HUDEP-2 (cell line): ENCODE data around the gene MAMSTR.

Source experiments
- DNase-seq, 76 experiments: peaks; one replicate each; lab custom pipeline; 2025; ENCODE audit not compliant: unreplicated experiment in 76 of 76; lab: John Stamatoyannopoulos, UW

MAMSTR gene, protein sequence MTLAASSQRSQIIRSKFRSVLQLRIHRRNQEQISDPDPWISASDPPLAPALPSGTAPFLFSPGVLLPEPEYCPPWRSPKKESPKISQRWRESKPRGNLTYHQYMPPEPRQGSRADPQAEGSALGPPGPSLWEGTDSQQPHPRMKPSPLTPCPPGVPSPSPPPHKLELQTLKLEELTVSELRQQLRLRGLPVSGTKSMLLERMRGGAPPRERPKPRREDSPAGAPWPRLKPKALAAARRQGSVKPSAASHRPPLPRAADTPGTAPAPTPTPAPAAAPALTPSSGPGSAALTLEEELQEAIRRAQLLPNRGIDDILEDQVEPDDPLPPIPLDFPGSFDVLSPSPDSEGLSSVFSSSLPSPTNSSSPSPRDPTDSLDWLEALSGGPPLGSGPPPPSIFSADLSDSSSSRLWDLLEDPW

GRCh38 chr19:48719263-48720171 lies at the start of gene MAMSTR:
Gene MAMSTR (minus strand): TSS chr19:48719725. CDS start chr19:48719031, 694 bp downstream.
- no peak for DNase-seq

DNA sequence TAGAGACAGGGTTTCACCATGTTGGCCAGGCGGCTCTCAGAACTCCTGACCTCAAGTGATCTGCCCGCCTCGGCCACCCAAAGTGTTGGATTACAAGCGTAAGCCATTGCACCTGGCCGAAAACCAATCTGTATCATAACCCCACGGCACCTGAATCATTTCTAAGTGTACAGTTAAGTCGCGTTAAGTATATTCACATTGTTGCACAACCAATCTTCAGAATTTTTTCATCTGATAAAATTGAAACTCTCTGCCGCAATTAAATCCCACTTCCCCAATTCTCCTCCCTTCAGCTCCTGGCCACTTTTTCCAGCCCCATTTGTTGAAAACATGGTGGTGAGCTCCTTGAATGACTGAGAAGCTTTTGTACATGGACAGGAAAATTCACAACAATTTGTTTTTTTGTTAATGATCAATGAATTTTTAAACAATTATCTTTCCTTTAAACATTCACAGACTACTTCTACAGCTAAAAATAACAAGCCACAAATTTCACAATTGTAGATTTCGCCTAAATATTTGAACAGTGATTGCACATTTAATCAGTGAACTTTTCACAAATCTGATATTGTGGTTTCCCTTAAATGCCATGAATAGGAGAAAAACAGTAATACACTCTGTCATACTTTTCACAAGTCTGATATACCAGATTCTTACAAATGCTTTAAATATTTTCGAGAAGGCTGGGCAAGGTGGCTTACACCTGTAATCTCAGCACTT lies 49.6 kb upstream of the MAMSTR start:
- DNase-seq: no peak

DNA sequence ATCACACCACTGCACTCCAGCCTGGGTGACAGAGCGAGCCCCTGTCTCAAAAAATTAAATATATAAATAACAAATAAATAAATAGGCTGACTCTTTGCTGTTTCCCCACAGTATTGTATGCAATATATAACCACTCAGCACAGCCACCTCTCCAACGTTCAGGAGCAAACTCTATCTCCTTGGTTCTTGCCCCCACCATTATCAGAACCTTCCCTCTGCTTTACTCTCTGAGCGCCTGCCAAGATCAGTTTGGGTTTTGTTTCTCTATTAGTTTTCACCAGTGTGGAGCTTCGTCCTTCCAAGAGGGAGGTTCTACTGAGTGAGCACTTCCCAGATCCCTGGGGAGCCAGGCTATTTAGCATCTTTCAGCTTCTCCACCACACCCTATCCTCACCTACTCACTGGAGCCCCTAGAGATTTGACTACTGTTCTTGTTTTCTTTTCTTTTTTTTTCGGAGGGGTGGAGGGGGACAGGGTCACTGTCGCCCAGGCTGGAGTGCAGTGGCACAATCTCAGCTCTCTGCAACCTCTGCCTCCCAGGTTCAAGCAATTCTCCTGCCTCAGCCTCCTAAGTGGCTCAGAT lies 48.7 kb upstream of the MAMSTR start:
- DNase-seq: peak in 51 of 76 experiments; percentile 14 to 82 (median 45)

- DNase-seq: peak in 66 of 76 experiments; percentile 38 to 90 (median 71)
Measured at GRCh38 chr19:48765816-48766215, 46.3 kb upstream of the MAMSTR start.

DNA sequence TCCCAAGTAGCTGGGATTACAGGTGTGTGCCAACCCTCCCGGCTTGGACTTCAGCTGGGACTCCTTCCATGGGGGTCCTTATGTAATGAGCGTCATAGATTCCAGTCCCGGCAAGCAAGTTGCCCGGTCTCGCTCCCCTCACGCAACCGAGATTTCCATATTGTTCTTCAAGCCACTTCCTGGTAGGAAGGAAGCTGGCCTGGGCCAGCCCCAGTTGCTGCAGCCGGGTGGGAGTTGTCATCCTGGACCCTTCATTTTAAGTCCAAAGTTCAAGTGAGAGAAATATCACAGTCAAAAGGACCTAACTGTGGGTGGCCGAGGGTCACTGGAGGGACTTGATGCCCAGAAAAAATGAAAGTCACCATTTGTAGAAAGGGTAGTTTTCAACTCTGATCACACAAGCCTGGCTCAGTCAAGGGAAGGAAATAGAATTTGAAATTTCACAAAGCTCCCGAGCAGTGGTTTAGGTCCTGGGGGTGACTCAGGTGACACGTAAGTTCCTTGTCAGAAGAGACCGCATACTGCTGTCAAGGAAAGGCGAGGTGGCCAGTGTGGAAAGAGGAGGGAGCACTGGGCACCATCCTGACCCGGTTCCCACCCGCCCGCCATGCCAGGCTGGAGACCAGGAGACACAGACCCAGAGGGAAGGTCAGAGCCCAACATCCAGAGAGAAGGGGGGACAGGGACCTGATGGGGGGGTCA lies 41.1 kb upstream of the MAMSTR start:
- no peak for DNase-seq

DNA sequence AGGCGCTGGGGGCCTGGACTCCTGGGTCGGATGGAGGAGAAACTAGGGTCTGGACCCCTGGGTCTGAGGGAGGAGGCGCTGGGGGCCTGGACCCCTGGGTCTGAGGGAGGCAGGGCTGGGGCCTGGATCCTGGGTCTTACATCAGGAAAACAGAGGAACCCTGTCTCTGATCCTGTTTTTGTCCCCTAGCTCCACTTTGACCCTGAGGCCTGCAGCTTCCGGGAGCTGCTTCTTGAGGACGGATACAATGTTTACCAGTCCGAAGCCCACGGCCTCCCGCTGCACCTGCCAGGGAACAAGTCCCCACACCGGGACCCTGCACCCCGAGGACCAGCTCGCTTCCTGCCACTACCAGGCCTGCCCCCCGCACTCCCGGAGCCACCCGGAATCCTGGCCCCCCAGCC lies 38.2 kb upstream of the MAMSTR start:
- DNase-seq: no peak

DNA sequence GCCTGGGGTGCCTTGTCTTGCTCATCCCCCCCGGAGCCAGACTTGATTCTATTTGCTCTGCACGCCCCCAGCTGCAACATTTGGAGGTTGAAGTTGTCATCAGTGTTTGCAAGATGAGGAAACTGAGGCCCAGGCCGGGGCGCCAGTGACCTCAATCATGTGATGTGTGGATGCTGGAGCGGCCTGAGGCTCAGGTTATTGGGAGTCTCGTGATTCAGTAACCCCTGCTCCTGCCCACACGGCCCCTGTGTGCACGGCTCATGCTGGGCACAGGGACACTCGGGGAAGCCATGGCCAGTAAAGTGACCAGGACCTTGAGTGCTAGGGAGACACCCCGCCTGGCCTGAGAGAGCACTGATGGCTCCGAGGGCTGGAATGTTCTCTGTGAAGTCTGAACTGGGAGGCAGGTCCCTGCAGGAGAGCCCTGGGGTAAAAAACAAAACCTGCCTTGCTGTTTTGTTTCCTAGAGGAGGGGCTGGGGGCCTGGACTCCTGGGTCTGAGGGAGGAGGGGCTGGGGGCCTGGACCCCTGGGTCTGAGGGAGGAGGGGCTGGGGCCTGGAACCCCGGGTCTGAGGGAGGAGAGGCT lies 37.7 kb upstream of the MAMSTR start:
- DNase-seq: no peak

- DNase-seq: no peak
Measured at GRCh38 chr19:48756686-48757085, 37.2 kb upstream of the MAMSTR start.

DNA sequence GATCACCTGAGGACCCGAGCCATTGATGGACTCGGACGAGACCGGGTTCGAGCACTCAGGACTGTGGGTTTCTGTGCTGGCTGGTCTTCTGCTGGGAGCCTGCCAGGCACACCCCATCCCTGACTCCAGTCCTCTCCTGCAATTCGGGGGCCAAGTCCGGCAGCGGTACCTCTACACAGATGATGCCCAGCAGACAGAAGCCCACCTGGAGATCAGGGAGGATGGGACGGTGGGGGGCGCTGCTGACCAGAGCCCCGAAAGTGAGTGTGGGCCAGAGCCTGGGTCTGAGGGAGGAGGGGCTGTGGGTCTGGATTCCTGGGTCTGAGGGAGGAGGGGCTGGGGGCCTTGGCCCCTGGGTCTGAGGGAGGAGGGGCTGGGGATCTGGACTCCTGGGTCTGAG lies 36.7 kb upstream of the MAMSTR start:
- no peak for DNase-seq

DNA sequence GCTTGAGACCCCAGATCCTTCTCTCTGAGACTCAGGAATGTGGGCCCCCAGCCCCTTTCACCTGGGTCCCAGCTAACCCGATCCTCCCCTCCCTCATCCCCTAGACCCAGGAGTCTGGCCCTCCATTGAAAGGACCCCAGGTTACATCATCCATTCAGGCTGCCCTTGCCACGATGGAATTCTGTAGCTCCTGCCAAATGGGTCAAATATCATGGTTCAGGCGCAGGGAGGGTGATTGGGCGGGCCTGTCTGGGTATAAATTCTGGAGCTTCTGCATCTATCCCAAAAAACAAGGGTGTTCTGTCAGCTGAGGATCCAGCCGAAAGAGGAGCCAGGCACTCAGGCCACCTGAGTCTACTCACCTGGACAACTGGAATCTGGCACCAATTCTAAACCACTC lies 36.3 kb upstream of the MAMSTR start:
- DNase-seq: no peak

- peak in 16 of 76 experiments; percentile 13 to 45 (median 27) for DNase-seq
Measured at GRCh38 chr19:48755084-48755641, 35.6 kb upstream of the MAMSTR start, which contains the start of gene FGF21. Gene FGF21 (plus strand): TSS chr19:48755524. CDS start chr19:48756237, 713 bp downstream.

- peak in 64 of 76 experiments; percentile 17 to 85 (median 64) for DNase-seq
Measured at GRCh38 chr19:48752496-48753365, 33.2 kb upstream of the MAMSTR start, which contains the start of gene FUT1. Gene FUT1 (minus strand): TSS chr19:48752641. CDS start chr19:48751281, 1,360 bp downstream.

DNA sequence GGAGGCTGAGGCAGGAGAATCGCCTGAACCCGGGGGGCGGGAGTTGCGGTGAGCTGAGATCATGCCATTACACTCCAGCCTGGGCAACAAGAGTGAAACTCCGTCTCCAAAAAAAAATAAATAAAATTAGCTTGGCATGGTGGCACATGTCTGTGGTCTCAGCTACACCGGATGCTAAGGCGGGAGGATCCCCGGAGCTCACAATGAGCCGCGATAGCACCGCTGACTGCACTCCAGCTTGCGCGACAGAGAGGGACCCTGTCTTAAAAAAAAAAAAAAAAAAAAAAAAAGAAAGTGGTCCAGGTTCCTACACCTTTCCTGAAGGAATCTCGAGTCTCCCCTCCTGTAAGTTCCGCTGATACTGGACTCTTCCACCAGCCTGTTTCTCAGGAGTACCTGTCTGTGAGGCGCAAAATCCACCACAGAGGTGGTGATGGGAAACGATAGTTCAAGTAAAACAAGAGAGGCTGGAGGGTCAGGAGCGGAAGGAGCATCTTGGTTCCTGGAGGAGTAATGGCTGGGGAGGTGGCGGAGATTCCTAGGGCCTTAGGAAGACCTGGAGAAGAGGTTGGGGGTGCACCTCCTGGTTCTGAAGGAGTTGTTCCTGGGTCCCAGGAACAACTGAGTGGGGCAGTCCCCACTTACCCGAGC lies 32.4 kb upstream of the MAMSTR start:
- DNase-seq: peak in 11 of 76 experiments; percentile 12 to 61 (median 25)

- DNase-seq: peak in 66 of 76 experiments; percentile 19 to 85 (median 66)
Measured at GRCh38 chr19:48750771-48751504, 31.4 kb upstream of the MAMSTR start.

- DNase-seq: peak in 5 of 76 experiments; percentile 28 to 46 (median 37)
Measured at GRCh38 chr19:48750351-48750750, 30.8 kb upstream of the MAMSTR start.

DNA sequence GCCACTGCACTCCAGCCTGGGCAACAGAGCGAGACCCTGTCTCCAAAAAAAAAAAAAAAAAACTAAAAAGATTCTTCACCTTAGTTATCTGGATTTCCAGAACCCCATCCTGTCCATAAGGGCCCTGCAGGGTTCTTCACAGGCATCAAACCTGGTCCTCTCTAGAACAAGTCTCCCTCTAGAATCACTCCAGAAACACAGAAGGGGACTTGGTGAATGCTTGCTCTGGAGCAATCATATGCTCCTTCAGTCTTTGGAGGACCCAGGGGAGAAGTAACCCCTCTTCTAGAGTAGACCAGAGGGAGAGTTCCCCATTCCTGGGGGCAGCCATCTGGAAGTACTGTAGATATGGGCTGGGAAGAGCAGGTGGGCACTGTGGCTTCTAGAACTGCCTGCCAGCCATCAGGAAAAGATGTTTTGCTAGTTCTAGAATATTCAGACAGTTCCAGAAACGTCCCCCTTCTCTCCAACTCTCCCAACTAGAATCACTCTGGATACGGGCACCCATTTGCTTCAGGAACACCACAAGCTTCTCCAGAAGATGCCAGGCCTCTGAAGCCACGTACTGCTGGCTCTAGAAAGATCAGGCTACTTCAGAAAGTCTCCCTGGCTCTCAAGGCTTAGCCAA lies 30.2 kb upstream of the MAMSTR start:
- peak in 1 of 76 experiments; percentile 16 for DNase-seq
